Right forelimb (tissue), 1 donor: ENCODE results near the gene MYLK.
A peak's percentile ranks its signal among the peaks of the same experiment; 100 is the strongest.

Source experiments
- DNase-seq: peaks from one replicate; pipeline ENCODE4 v3.0.0-alpha.2; 2018

MYLK gene

DNA sequence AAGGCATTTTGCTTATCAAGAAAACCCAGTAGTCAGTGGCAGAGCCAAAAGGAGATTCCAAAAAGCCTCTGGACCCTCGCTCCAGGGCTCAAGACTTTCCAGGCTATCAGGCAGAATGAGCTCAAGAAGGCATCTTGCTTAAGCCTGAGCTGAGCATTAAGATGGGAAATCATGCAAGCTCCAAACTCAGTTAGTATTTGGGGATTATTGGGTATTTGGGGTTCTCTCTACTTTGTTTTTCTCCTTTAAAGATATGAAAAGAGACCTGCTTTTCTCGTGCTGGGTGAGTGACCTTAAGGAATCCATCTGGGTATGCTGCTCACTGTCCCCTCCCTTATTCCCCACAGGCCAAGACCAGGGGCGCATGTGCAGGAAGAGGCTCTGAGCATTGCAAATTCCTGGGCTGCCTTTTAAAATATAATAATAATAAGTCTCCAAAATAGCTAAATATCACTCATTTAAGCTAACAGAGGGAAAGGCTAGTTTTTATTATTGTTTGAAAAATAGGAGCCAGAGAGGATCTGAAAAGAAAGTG lies 223.9 kb downstream of the MYLK start:
- no peak for DNase-seq

- no peak for DNase-seq
Measured at GRCh38 chr3:123658852-123659206, 225.3 kb downstream of the MYLK start.

DNA sequence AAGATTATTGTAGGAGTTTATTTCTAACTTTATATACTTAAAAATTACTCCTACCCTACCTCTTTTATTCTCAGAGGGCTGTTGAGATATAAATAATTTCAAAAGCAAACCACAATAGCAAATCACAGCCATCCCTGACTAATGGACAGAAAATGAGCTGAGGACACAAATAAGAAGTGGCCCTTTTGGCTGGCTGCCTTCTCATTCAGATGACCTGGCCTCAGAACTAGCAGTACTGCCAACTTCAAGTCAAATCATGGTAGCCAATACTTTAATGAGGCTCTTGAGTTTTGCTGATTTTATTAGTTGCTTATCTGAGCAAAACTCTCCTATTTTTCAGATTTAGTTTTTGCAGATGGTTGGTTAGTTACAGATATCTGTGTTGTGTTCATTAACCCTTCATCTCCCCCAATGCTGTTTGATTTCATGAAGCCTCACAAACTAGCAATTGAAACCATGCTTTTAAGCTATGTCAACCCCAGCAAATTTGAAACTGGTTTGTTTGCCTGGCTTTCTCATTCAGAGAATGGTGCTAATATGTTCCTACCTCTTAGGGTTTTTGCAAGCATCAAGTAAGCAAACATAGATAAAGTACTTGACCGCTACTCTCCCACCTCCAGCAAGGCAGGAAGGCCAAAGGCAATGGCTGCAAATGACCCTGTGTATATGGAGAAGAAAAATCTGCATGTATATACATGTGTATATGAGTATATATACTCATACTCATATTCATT lies 225.8 kb downstream of the MYLK start:
- DNase-seq = no peak

- no peak for DNase-seq
Measured at GRCh38 chr3:123657568-123657967, 226.6 kb downstream of the MYLK start.

- DNase-seq = no peak
Measured at GRCh38 chr3:123657111-123657510, 227.0 kb downstream of the MYLK start.

DNA sequence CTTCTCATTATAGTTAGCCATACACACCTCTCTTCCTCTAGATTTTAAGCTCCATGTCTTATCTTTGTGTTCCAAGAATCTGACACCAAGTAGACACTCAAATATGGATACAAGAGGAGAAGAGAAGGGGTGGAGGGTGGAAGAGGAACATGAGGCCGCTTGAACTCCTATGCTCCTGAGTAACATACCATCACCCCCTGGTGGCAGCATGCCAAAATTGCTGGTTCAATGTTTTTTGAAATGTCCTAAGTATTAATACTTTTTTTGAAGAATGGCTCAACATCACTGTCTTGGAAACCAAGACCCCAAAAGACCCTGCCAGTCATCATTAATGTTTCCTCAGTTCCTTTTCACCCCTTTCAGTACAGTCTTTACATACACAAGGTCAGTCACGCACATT lies 227.4 kb downstream of the MYLK start:
- DNase-seq = no peak

GRCh38 chr3:123656274-123656673 lies 227.9 kb downstream of the MYLK start:
- no peak for DNase-seq

- no peak for DNase-seq
Measured at GRCh38 chr3:123655400-123655799, 228.7 kb downstream of the MYLK start.

GRCh38 chr3:123653221-123653682 lies 230.9 kb downstream of the MYLK start:
- peak; percentile 52 for DNase-seq

DNA sequence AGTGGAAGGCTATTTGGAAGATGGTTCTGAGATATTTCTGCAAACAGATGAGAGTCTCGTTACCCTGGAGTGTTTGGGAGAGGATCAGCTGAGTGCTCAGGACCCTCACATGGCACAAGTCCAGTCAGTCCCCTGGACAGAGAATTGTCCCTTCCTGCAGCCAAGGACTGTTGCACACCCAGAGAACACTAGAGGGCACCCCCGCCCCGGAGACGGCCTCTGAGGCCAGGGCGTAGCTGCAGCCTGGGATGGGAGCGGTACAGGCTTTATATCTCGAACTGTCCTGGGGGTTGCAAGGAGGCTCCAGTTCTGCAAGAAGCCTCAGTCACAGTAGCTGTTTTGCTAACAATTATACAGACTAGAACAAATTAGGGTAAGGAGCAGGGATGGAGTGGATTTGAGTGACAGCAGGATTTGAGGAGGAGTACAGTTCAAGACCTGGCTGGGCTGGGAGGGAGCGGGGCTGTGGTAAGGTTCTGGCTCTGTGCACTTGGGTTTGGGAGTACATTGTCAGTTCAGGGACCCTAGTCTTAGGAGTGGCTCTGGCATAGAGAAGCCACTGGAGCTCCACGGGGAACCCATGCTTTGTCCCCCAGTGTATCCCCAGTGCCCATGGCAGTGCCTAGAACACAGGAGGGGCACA lies 231.7 kb downstream of the MYLK start:
- DNase-seq = peak; percentile 91

GRCh38 chr3:123651449-123652341 lies 232.4 kb downstream of the MYLK start:
- DNase-seq = no peak

DNA sequence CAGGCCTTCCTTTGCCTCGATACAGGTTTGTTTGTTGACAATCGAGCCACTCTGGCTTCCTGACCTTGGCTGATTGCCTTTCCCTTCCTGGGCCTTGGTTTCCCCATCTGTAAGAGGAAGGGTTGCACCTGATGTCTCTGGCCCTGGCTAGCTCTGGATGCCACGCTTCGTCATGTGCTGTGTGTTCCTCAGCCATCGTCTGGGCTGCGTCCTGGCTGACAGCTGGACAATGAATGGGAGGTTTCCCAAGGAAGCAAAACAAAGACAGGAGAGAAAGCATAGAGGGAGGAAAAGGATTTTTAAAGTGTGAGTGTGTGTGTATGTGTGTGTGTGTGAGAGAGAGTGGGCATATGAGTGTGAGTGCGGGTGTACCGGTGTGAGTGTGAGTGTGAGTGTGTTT lies 234.0 kb downstream of the MYLK start:
- no peak for DNase-seq

GRCh38 chr3:123648696-123649405 lies 235.3 kb downstream of the MYLK start:
- no peak for DNase-seq

DNA sequence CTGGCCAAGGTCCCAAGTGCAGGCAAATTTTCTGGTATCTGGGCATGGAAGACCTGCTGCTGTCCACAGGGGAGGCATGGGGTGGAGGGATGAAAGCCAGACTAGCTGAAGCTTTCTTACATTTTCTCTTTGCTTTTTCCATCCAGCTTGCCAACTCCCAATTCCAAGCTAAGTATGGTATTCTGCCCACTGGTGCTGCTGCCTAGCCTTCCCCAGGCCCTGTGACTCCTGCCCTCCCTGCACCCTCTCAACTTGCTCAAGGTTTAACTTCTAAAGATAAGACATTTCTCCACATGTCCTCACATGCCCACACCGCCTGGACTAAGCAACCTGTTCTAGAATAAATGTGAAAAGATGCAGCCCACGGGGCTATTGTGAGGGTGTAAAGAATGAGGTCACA lies 239.8 kb downstream of the MYLK start:
- DNase-seq = no peak

GRCh38 chr3:123642957-123643330 lies 241.2 kb downstream of the MYLK start:
- DNase-seq = no peak

- peak; percentile 66 for DNase-seq
Measured at GRCh38 chr3:123642182-123642956, 241.8 kb downstream of the MYLK start.

- DNase-seq = no peak
Measured at GRCh38 chr3:123641505-123641904, 242.6 kb downstream of the MYLK start.

- no peak for DNase-seq
Measured at GRCh38 chr3:123640740-123641462, 243.2 kb downstream of the MYLK start.

DNA sequence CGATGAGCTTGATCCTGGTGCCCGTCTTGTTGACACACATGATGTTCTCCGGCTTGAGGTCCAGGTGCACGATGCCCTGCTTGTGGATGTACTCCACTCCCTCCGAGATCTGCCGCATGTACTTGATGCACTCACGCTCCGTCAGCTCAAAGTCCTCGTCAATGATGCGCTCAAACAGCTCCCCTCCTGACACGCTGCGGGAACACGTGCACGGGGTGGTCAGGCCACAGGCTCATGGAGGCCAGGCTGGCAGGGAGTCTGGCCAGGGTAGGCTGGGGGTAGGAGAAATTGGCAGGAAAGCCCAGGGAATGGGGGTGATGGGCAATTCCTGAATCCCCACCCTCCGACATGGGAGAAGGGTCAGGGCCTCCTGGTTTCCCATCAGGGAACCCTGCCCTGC lies 243.8 kb downstream of the MYLK start:
- no peak for DNase-seq

GRCh38 chr3:123638936-123639689 lies 245.0 kb downstream of the MYLK start:
- no peak for DNase-seq
